NB4 (cell line): Measurements from ENCODE around the gene PRC1.

Experiments used
- DNase-seq: peaks from one replicate; pipeline ENCODE4 v3.0.0; 2010; ENCODE audit warnings: low read depth
- H3K4me3 ChIP-seq: one replicate; pipeline ENCODE4 v1.5.1; 2011; ENCODE audit warnings: mild to moderate bottlenecking, low read depth, low read length, moderate library complexity
- MYC ChIP-seq: IDR thresholded peaks from 2 replicates; pipeline ENCODE4 v1.6.1; 2011; ENCODE audit warnings: low read depth, low read length
- POLR2A ChIP-seq: IDR thresholded peaks from 2 replicates; pipeline ENCODE4 v1.6.1; 2011; ENCODE audit warnings: mild to moderate bottlenecking; ENCODE audit not compliant: insufficient read length; ENCODE audit errors: extremely low read depth
- TF ChIP-seq, protein P1 (sequence below): IDR thresholded peaks from one replicate; pipeline ENCODE4 v1.5.1; 2012; ENCODE audit warnings: low read depth, low read length
- TF ChIP-seq, protein P2 (sequence below): IDR thresholded peaks from 2 replicates; pipeline ENCODE4 v1.6.1; 2011; ENCODE audit warnings: low read depth, low read length

PRC1 gene

DNA sequence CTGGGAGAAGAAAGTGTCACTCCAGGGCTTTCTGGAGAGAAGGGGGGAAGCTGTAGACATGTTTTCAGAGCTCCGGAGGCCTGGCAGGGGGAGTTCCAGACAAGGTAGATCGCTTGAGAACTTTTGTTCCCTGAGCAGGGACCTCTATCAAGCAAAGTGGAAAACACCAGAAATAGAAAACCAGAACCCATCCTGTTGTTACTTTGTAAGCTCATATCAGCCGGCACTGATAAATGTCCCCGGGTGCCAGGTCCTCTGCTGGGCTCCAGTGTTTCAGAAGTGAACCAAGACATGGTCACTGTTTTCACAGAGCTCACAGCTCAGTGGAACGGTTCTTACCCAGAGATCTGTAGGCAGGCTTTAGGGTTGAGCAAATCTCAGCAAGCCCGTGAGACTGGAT, 75.5 kb downstream of the PRC1 start:
- no peak overlapping the region for H3K4me3 ChIP-seq
- DNase-seq = no peak
- TF ChIP-seq POLR2A = no peak
- no peak for TF ChIP-seq MYC

- DNase-seq = no peak
- H3K4me3 ChIP-seq = no peak overlapping the region
- TF ChIP-seq POLR2A (no peak), MYC (no peak)
- TF ChIP-seq, protein P1, sequence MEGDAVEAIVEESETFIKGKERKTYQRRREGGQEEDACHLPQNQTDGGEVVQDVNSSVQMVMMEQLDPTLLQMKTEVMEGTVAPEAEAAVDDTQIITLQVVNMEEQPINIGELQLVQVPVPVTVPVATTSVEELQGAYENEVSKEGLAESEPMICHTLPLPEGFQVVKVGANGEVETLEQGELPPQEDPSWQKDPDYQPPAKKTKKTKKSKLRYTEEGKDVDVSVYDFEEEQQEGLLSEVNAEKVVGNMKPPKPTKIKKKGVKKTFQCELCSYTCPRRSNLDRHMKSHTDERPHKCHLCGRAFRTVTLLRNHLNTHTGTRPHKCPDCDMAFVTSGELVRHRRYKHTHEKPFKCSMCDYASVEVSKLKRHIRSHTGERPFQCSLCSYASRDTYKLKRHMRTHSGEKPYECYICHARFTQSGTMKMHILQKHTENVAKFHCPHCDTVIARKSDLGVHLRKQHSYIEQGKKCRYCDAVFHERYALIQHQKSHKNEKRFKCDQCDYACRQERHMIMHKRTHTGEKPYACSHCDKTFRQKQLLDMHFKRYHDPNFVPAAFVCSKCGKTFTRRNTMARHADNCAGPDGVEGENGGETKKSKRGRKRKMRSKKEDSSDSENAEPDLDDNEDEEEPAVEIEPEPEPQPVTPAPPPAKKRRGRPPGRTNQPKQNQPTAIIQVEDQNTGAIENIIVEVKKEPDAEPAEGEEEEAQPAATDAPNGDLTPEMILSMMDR = no peak
- TF ChIP-seq, protein P2, sequence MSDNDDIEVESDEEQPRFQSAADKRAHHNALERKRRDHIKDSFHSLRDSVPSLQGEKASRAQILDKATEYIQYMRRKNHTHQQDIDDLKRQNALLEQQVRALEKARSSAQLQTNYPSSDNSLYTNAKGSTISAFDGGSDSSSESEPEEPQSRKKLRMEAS = no peak
Measured at GRCh38 chr15:90918034-90918788, 76.1 kb downstream of the PRC1 start.

- TF ChIP-seq POLR2A = no peak
- TF ChIP-seq, protein P2 = no peak
- TF ChIP-seq MYC = no peak
- TF ChIP-seq, protein P1 = no peak
- no peak for DNase-seq
- H3K4me3 ChIP-seq = no peak overlapping the region
Measured at GRCh38 chr15:90917569-90917968, 76.8 kb downstream of the PRC1 start.

DNA sequence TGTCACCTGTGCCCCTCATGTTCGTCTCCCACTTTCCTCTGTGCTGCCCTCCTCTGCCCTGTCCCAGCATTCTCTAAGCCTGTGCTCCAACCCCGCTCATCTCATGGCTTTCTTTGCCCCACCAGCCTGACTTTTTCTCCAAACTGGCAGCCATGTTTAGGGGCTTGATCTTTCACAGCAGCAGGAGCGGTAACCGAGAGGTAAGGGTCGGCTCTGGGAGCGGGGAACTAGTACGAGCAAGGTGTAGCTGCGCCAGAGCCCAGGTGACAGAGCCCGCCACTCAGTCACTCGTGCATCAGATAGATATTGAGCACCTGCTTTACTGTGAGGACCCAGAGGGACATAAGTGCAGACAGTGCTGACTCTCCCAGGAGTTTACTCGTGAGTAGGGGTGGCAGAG, 77.9 kb downstream of the PRC1 start:
- no peak overlapping the region for H3K4me3 ChIP-seq
- TF ChIP-seq MYC (no peak), POLR2A (no peak)
- TF ChIP-seq, protein P2 = no peak
- TF ChIP-seq, protein P1 = no peak
- DNase-seq = no peak
